K562 (cell line): ENCODE measurements around the gene AMZ1. TPM values are rescaled to one million over a fixed set of nuclear protein-coding genes. Genes with fewer than 3 reads are reported as not detected.
A peak's percentile ranks its signal among the peaks of the same experiment; 100 is the strongest.

Source experiments
- CREB3L1 ChIP-seq: fragments of 450-650 bp; IDR thresholded peaks from 2 replicates; pipeline ENCODE4 v1.6.1; 2014; ENCODE audit warnings: low read depth, mild to moderate bottlenecking, moderate library complexity, borderline replicate concordance
- DEAF1 ChIP-seq: fragments of 450-650 bp; formaldehyde crosslinking; IDR thresholded peaks from 2 replicates; pipeline ENCODE4 v1.4.0; 2020; ENCODE audit warnings: mild to moderate bottlenecking, moderate library complexity
- E2F3 ChIP-seq: fragments of 250-450 bp; sonication (Bioruptor Pico); IDR thresholded peaks from 2 replicates; pipeline ENCODE4 v1.4.0; 2020; ENCODE audit warnings: mild to moderate bottlenecking
- MEF2A ChIP-seq: IDR thresholded peaks from 2 replicates; pipeline ENCODE4 v1.6.1; 2011; ENCODE audit warnings: low read depth, mild to moderate bottlenecking, low read length, moderate library complexity; ENCODE audit not compliant: control insufficient read depth
- MYC ChIP-seq, 2 experiments: fragments of 250-450 bp in 1 of 2; sonication (Bioruptor Pico) in 1 of 2; IDR thresholded peaks; 2 replicates each; pipeline versions ENCODE4 v1.5.1 to v1.6.1; 2012 to 2021; ENCODE audit warnings: low read depth in 2 of 2, borderline replicate concordance in 1 of 2, improper control_type of control experiment in 1 of 2, low read length in 1 of 2, mild to moderate bottlenecking in 1 of 2, moderate library complexity in 1 of 2
- NFATC3 ChIP-seq: fragments of 450-650 bp; IDR thresholded peaks from 2 replicates; pipeline ENCODE4 v1.6.1; 2017; ENCODE audit warnings: mild to moderate bottlenecking
- STAT5A ChIP-seq: IDR thresholded peaks from 2 replicates; pipeline ENCODE4 v1.6.1; 2012; ENCODE audit warnings: low read length, inconsistent platforms, borderline replicate concordance
- ZNF41 ChIP-seq: fragments of 250-450 bp; sonication (Bioruptor Pico); conservative IDR thresholded peaks from 2 replicates; pipeline ENCODE4 v1.4.0; 2020; ENCODE audit warnings: mild to moderate bottlenecking
- ZSCAN32 ChIP-seq: fragments of 450-650 bp; formaldehyde crosslinking; IDR thresholded peaks from 2 replicates; pipeline ENCODE4 v1.4.0; 2020; ENCODE audit warnings: mild to moderate bottlenecking, moderate library complexity
- polyA plus RNA-seq, 8 experiments: library from polyadenylated mRNA; depleted of rRNA in 4 of 8; stranded (reverse) in 5 of 8; unstranded in 3 of 8; fragments of >200 nt; fragmentation: Nextera tagmentation in 2 of 8; fragmentation: Illumina TruSeq in 1 of 8; extraction: Ambion mirVana in 2 of 8; extraction: Trizol in 1 of 8; gene quantifications; 2 replicates each; pipeline versions ENCODE4 v1.2.1 to v1.2.3, GENCODE V29; 2011 to 2014; ENCODE audit warnings: inconsistent platforms in 1 of 8, missing spikeins in 1 of 8
- total RNA-seq, 7 experiments: library from RNA; depleted of rRNA in 6 of 7; stranded (reverse); fragments of >200 nt in 6 of 7; fragmentation: Illumina TruSeq in 2 of 7; extraction: Trizol in 2 of 7; gene quantifications; 2 replicates each; pipeline versions ENCODE4 v1.2.1 to v1.2.3, GENCODE V29; 2011 to 2021; ENCODE audit warnings: low replicate concordance in 1 of 7
- TF ChIP-seq, protein P1 (sequence below): fragments of 450-650 bp; IDR thresholded peaks from 2 replicates; pipeline ENCODE4 v1.6.1; 2016; ENCODE audit warnings: mild to moderate bottlenecking, moderate library complexity

Gene AMZ1
- total and polyA plus RNA-seq, 9 of the 15 experiments (the other 6 are each of a cell fraction or from before 2014, with no cell fraction given): not detected

DNA sequence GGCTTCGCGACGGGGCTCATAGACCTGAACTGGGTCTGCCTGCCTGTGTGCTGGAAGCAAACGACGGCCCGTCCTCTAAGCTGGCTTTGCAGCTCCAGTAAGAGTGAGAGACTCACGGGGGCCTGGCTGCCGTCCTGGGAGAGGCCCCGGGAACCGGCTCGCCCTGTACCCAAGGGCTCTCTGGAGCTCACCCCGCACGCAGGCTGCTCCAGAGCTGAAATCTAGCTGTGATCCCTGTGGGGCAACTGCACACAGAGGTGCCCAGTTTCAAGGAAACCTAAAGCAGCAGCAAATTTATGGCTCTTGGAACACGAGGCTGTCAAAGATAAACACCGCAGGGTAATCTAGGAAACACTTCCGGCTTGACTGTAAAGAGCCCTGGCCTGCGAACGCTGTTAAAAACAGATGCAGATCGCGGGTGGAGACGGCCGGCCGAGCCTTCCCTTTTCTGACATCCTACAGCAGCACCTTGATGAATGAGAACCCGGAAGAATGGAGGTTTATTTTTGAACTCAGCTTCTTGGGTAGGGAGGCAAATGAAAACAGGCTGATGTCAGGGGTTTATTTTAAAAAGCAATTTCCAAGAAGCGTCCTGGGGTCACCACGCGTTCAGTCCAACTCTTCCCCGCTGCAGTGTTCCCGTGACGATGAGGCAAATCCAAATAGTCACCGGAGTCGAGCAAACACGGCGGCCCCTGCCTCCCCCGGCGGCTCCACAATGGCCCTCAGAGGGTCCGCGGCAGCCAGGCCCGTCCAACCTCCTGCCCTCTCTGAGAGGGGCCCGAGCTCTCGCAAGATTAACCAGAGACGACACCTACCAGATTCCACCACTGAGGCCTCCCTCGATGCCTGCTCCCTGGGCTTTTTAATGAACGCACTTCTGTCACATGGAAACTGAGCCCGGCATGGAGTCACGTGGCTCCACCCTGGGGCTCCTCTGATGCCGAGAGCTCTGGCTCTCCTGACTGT, 29.6 kb downstream of the AMZ1 start (continued):
- TF ChIP-seq, protein P1, sequence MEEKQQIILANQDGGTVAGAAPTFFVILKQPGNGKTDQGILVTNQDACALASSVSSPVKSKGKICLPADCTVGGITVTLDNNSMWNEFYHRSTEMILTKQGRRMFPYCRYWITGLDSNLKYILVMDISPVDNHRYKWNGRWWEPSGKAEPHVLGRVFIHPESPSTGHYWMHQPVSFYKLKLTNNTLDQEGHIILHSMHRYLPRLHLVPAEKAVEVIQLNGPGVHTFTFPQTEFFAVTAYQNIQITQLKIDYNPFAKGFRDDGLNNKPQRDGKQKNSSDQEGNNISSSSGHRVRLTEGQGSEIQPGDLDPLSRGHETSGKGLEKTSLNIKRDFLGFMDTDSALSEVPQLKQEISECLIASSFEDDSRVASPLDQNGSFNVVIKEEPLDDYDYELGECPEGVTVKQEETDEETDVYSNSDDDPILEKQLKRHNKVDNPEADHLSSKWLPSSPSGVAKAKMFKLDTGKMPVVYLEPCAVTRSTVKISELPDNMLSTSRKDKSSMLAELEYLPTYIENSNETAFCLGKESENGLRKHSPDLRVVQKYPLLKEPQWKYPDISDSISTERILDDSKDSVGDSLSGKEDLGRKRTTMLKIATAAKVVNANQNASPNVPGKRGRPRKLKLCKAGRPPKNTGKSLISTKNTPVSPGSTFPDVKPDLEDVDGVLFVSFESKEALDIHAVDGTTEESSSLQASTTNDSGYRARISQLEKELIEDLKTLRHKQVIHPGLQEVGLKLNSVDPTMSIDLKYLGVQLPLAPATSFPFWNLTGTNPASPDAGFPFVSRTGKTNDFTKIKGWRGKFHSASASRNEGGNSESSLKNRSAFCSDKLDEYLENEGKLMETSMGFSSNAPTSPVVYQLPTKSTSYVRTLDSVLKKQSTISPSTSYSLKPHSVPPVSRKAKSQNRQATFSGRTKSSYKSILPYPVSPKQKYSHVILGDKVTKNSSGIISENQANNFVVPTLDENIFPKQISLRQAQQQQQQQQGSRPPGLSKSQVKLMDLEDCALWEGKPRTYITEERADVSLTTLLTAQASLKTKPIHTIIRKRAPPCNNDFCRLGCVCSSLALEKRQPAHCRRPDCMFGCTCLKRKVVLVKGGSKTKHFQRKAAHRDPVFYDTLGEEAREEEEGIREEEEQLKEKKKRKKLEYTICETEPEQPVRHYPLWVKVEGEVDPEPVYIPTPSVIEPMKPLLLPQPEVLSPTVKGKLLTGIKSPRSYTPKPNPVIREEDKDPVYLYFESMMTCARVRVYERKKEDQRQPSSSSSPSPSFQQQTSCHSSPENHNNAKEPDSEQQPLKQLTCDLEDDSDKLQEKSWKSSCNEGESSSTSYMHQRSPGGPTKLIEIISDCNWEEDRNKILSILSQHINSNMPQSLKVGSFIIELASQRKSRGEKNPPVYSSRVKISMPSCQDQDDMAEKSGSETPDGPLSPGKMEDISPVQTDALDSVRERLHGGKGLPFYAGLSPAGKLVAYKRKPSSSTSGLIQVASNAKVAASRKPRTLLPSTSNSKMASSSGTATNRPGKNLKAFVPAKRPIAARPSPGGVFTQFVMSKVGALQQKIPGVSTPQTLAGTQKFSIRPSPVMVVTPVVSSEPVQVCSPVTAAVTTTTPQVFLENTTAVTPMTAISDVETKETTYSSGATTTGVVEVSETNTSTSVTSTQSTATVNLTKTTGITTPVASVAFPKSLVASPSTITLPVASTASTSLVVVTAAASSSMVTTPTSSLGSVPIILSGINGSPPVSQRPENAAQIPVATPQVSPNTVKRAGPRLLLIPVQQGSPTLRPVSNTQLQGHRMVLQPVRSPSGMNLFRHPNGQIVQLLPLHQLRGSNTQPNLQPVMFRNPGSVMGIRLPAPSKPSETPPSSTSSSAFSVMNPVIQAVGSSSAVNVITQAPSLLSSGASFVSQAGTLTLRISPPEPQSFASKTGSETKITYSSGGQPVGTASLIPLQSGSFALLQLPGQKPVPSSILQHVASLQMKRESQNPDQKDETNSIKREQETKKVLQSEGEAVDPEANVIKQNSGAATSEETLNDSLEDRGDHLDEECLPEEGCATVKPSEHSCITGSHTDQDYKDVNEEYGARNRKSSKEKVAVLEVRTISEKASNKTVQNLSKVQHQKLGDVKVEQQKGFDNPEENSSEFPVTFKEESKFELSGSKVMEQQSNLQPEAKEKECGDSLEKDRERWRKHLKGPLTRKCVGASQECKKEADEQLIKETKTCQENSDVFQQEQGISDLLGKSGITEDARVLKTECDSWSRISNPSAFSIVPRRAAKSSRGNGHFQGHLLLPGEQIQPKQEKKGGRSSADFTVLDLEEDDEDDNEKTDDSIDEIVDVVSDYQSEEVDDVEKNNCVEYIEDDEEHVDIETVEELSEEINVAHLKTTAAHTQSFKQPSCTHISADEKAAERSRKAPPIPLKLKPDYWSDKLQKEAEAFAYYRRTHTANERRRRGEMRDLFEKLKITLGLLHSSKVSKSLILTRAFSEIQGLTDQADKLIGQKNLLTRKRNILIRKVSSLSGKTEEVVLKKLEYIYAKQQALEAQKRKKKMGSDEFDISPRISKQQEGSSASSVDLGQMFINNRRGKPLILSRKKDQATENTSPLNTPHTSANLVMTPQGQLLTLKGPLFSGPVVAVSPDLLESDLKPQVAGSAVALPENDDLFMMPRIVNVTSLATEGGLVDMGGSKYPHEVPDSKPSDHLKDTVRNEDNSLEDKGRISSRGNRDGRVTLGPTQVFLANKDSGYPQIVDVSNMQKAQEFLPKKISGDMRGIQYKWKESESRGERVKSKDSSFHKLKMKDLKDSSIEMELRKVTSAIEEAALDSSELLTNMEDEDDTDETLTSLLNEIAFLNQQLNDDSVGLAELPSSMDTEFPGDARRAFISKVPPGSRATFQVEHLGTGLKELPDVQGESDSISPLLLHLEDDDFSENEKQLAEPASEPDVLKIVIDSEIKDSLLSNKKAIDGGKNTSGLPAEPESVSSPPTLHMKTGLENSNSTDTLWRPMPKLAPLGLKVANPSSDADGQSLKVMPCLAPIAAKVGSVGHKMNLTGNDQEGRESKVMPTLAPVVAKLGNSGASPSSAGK: peak; percentile 98
- peak; percentile 41; the same call in 1 of the 2 replicates for TF ChIP-seq CREB3L1
- peak; percentile 60; the same call in 1 of the 2 replicates for TF ChIP-seq MEF2A
- TF ChIP-seq ZNF41: 0 out of 2 replicates have a peak, but pooled peaks have one; percentile 30
- TF ChIP-seq STAT5A: peak; percentile 76
- no peak for TF ChIP-seq ZSCAN32
- TF ChIP-seq MYC (IDR thresholded peaks at IDR 0.05; ENCODE audit: low read depth, low read length): peak; percentile 85
- TF ChIP-seq MYC (CRISPR knock-in tag; IDR thresholded peaks at IDR 0.05; ENCODE audit: borderline replicate concordance, low read depth): no peak; the same call in 1 of the 2 replicates
- TF ChIP-seq E2F3: peak; percentile 55; the same call in 1 of the 2 replicates
- TF ChIP-seq DEAF1 (CRISPR knock-in tag): 0 out of 2 replicates have a peak, but pooled peaks have one; percentile 4
- TF ChIP-seq NFATC3: no peak
